Stomach smooth muscle (tissue), 2 donors: ENCODE results near the gene NR3C2.

ENCODE experiments used
- H3K27ac ChIP-seq: one replicate; pipeline ENCODE4 v1.7.0; 2013; ENCODE audit warnings: mild to moderate bottlenecking, low read length, inconsistent platforms
- H3K27me3 ChIP-seq, 2 donors: one replicate each; pipeline ENCODE4 v1.7.0; 2013; ENCODE audit warnings: low read length in 2 of 2; ENCODE audit not compliant: insufficient read depth in 2 of 2, control insufficient read depth in 1 of 2
- H3K36me3 ChIP-seq, 2 donors: one replicate each; pipeline ENCODE4 v1.7.0; 2013; ENCODE audit warnings: low read length in 2 of 2; ENCODE audit not compliant: control insufficient read depth in 2 of 2, insufficient read depth in 2 of 2
- H3K4me1 ChIP-seq: one replicate; pipeline ENCODE4 v1.7.0; 2013; ENCODE audit warnings: low read length; ENCODE audit not compliant: control insufficient read depth, insufficient read depth
- H3K4me3 ChIP-seq, 2 donors: one replicate each; pipeline ENCODE4 v1.7.0; 2013; ENCODE audit warnings: low read length in 2 of 2
- H3K9ac ChIP-seq, 2 donors: one replicate each; pipeline ENCODE4 v1.7.0; 2013; ENCODE audit warnings: low read length in 2 of 2, mild to moderate bottlenecking in 1 of 2
- H3K9me3 ChIP-seq, 2 donors: one replicate each; pipeline ENCODE4 v1.7.0; 2013; ENCODE audit warnings: low read length in 2 of 2; ENCODE audit not compliant: control insufficient read depth in 2 of 2
- donor health status: healthy.
- donor health status: Pancreatic carcinoma.

Gene NR3C2

DNA sequence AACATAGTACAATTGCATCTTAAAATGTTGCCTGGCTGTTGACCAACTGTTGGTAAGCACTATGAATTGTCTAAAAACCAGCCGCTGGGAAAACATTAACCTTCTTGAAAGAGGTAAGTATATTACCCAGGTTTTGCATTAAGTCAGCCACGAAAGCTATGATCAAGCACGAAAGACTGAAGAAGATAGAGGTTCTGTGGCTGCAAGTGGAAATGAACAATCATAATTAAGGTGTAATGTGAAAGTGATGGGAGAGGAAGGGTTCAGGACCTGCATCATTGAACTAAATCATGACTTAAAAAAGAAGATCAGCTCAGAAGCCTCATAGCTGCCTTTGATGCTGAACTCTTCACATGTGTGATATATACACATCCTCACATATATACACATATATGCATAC, 341.0 kb downstream of the NR3C2 start:
- Histone ChIP-seq H3K36me3 (peaks cover 0 to 9% of the 10 kb centered on the region in 2 donors), H3K9me3 (no peaks in the 10 kb centered on the region), H3K27me3 (no peaks in the 10 kb centered on the region), H3K4me1 (no peaks in the 10 kb centered on the region), H3K4me3 (no peak overlapping the region), H3K27ac (no peak overlapping the region), H3K9ac (no peak overlapping the region)

DNA sequence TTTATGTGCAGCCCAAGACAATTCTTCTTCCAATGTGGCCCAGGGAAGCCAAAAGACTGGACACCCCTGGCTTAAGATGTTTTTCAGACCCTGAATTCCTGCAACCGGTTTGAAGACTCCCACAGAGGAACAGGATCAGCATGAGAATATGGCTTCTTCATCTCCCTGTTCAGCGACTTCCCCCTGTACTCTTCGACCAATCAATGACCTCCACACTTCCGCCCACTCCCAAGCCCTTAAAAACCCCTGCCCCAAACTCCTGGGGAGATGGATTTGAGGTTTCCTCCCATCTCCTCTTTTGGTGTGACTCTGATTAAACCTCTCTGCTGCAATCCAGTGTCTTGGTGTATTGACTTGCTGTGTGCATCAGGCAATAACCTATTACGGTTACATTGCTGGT, 344.4 kb downstream of the NR3C2 start:
- H3K9me3 ChIP-seq: no peaks in the 10 kb centered on the region
- no peak overlapping the region for H3K27ac ChIP-seq
- H3K27me3 ChIP-seq: no peaks in the 10 kb centered on the region
- peaks cover 0 to 2% of the 10 kb centered on the region in 2 donors for H3K36me3 ChIP-seq
- H3K4me1 ChIP-seq: peaks cover 5% of the 10 kb centered on the region
- no peak overlapping the region for H3K9ac ChIP-seq
- no peak overlapping the region for H3K4me3 ChIP-seq

- Histone ChIP-seq H3K27me3 (no peaks in the 10 kb centered on the region), H3K36me3 (no peaks in the 10 kb centered on the region), H3K4me3 (no peak overlapping the region), H3K27ac (no peak overlapping the region), H3K9ac (no peak overlapping the region), H3K9me3 (no peaks in the 10 kb centered on the region), H3K4me1 (peaks cover 17% of the 10 kb centered on the region)
These were observed 346.8 kb downstream of the NR3C2 start for GRCh38 chr4:148095346-148095923.

GRCh38 chr4:148094149-148094548, 348.1 kb downstream of the NR3C2 start:
- Histone ChIP-seq H3K9me3 (no peaks in the 10 kb centered on the region), H3K36me3 (peaks cover 0 to 1% of the 10 kb centered on the region in 2 donors), H3K9ac (no peak overlapping the region), H3K4me1 (peaks cover 17% of the 10 kb centered on the region), H3K27me3 (no peaks in the 10 kb centered on the region), H3K27ac (no peak overlapping the region), H3K4me3 (no peak overlapping the region)

GRCh38 chr4:148093065-148093464, 349.1 kb downstream of the NR3C2 start:
- H3K27me3 ChIP-seq: no peaks in the 10 kb centered on the region
- no peak overlapping the region for H3K9ac ChIP-seq
- H3K4me1 ChIP-seq: peaks cover 17% of the 10 kb centered on the region
- H3K36me3 ChIP-seq: peaks cover 0 to 2% of the 10 kb centered on the region in 2 donors
- no peak overlapping the region for H3K27ac ChIP-seq
- no peaks in the 10 kb centered on the region for H3K9me3 ChIP-seq
- no peak overlapping the region for H3K4me3 ChIP-seq

GRCh38 chr4:148092316-148093014, 349.7 kb downstream of the NR3C2 start:
- Histone ChIP-seq H3K9me3 (no peaks in the 10 kb centered on the region), H3K4me3 (no peak overlapping the region), H3K36me3 (peaks cover 0 to 2% of the 10 kb centered on the region in 2 donors), H3K4me1 (peaks cover 17% of the 10 kb centered on the region), H3K9ac (no peak overlapping the region), H3K27ac (no peak overlapping the region), H3K27me3 (no peaks in the 10 kb centered on the region)

DNA sequence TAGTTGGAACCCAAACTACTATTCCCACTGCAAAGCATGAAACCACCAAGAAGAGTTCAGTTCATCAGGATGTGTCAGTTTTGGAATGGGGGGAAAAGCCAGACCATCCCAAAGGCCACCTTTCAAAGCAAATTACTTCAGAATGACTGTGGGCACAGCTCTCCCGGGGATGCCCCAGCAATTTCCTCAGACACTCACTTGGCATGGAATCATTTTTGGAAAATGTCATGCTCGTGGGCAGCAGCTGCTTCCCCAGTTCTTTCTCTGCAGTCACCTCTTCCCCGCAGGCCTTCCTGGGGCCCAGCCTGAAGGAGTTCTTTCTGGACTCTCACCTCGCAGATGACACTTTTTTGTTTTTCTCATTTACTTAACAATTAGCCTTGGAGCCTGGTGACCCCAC, 350.3 kb downstream of the NR3C2 start:
- H3K27ac ChIP-seq: no peak overlapping the region
- H3K9me3 ChIP-seq: no peaks in the 10 kb centered on the region
- no peak overlapping the region for H3K9ac ChIP-seq
- peaks cover 17% of the 10 kb centered on the region for H3K4me1 ChIP-seq
- H3K27me3 ChIP-seq: no peaks in the 10 kb centered on the region
- peaks cover 0 to 2% of the 10 kb centered on the region in 2 donors for H3K36me3 ChIP-seq
- no peak overlapping the region for H3K4me3 ChIP-seq

DNA sequence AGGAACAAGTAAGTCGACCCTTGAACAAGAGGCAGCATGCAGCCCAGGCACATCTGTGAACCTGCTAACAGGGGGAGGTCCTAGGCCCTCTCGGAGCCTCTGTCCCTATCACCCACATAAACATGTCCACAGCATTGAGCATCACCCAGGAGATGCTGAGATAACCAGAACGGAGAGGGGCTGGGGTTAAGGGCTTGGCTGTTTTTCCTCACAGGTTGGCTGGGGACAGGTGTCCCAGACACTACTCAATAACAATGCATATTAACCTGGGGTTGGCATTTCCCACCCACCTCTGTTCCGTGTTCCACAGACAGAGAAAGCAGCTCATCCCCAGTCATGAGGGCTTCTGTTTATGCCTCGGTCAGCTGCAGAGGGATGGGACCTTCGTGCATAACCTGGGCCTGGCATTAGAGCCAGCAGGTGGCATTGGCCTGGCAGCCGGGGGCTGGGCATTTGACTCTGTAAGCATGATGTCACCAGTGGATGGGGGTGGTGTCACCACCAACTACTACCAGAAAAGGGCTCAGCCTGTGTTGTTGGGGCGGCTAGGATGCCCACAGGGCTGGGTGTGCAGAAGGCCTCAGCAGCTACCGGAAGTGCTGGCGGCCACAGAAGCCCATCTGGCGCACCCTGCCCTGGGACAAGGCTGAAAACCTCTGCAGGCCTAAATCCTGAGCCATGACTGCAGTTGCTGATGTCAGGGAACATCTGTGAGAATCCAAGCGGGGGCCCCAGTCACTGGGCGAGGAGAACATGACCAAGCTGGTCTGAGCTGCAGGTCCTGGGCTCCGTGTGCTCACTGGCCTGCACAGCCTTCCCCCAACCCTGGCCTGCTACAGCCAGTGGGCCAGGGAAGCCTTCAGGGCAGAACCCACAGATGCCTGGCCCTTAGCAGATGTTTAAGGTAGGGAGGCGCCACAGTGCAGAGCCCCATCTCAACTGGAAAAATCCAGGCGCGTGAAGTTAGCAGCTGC, 351.4 kb downstream of the NR3C2 start:
- Histone ChIP-seq H3K27me3 (no peaks in the 10 kb centered on the region), H3K36me3 (peaks cover 0 to 2% of the 10 kb centered on the region in 2 donors), H3K9ac (no peak overlapping the region), H3K9me3 (no peaks in the 10 kb centered on the region), H3K27ac (no peak overlapping the region), H3K4me3 (no peak overlapping the region), H3K4me1 (peaks cover 17% of the 10 kb centered on the region)

- Histone ChIP-seq H3K4me3 (no peak overlapping the region), H3K9me3 (no peaks in the 10 kb centered on the region), H3K9ac (no peak overlapping the region), H3K36me3 (peaks cover 0 to 2% of the 10 kb centered on the region in 2 donors), H3K4me1 (peaks cover 17% of the 10 kb centered on the region), H3K27me3 (no peaks in the 10 kb centered on the region), H3K27ac (no peak overlapping the region)
These were observed 352.2 kb downstream of the NR3C2 start for GRCh38 chr4:148090029-148090428.

DNA sequence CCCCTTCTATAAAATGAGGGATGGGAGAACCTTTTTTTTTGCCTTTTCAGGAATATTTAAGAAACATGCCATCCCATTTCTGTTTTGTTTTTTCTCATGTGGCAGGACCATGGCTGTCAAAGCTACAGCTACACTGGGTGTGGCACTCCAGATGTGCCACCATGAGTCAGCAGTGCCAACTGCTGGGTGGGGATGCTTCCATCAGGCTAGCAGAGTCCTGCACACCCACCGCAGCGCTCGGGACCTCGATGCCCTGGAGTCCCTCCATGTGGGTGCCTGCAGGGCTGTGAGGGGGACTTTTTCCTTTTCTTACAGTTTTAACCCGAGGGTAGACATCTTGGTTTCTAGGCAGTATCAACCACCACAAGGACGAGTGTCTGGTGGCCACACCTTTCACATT, 352.6 kb downstream of the NR3C2 start:
- Histone ChIP-seq H3K4me3 (no peak overlapping the region), H3K27me3 (no peaks in the 10 kb centered on the region), H3K9ac (no peak overlapping the region), H3K4me1 (peaks cover 17% of the 10 kb centered on the region), H3K9me3 (no peaks in the 10 kb centered on the region), H3K36me3 (peaks cover 0 to 2% of the 10 kb centered on the region in 2 donors), H3K27ac (no peak overlapping the region)
